Femur (tissue), 1 donor: ENCODE data around the gene PIN1.

ENCODE experiments used
- DNase-seq: peaks from one replicate; pipeline ENCODE4 v3.0.0-alpha.2; 2017

The PIN1 gene

DNA sequence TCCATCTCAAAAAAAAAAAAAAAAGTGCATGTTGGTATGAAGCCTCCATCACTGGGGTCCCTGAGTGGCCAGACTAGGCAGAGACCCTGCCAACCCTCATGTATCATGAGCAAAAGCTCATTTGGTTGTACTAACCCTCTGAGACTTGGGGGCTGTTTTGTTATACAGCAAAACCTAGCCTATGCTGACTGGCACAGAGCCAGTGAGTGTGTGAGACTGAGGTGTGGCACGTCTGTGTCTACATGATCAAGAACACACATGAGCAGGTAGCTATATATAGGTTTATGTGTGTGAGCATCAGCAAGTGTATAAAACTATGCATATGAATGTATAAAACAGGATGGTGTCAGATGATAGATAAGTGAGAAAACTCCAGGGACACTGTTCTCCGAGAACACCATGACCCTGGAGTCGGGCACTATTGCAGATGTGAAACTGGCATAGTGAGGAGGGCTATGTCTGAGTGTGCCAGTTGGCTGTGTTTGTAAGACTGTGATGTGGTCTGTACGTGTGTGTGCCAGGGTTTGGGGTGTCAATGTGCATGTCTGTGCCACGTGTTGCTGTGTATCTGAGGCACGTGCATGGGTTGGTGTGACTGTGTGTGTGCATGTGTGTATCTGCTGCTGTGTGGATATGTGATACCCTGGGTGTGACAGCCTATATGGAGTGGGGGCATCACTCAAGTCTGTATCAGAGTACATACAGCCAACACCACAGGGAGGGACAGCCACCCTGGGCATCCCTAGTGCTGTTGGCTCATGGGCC, 56.7 kb downstream of the PIN1 start:
- no peak for DNase-seq
